Activated T-cell treated with anti-CD3 and anti-CD28 coated beads for 48 hours (primary cell): ENCODE results near the gene B3GALNT2.

Experiments used
- DNase-seq: peaks from one replicate; pipeline ENCODE4 v3.0.0-alpha.2; 2020; ENCODE audit warnings: low read depth

The B3GALNT2 gene

GRCh38 chr1:235409042-235409820 is 95.0 kb downstream of the B3GALNT2 start:
- no peak for DNase-seq

- no peak for DNase-seq
Measured at GRCh38 chr1:235408503-235408960, 95.7 kb downstream of the B3GALNT2 start.

GRCh38 chr1:235407419-235407818 is 96.8 kb downstream of the B3GALNT2 start:
- DNase-seq, result no peak

- no peak for DNase-seq
Measured at GRCh38 chr1:235404190-235404589, 100.1 kb downstream of the B3GALNT2 start.

GRCh38 chr1:235403593-235403992 is 100.7 kb downstream of the B3GALNT2 start:
- no peak for DNase-seq

GRCh38 chr1:235402457-235403200 is 101.6 kb downstream of the B3GALNT2 start:
- DNase-seq, result no peak

GRCh38 chr1:235401251-235401650 is 103.0 kb downstream of the B3GALNT2 start:
- no peak for DNase-seq
